Right lobe of liver (tissue), 6 donors: ENCODE data around the gene EXOC3L1. TPM values are rescaled to one million over a fixed set of nuclear protein-coding genes. Genes with fewer than 3 reads are reported as not detected.

Experiments
- ATAC-seq, 4 donors: fragments of 200-7000 bp; cut with Tn5 transposase; one replicate each; pipeline ENCODE4 v1.9.1; 2020; ENCODE audit warnings: mild to moderate bottlenecking in 4 of 4, moderate library complexity in 4 of 4
- DNase-seq, 3 donors: peaks; one replicate each; pipeline ENCODE4 v3.0.0-alpha.2; 2020
- H3K27ac ChIP-seq, 3 donors: fragments of 200-600 bp; one replicate each; pipeline ENCODE4 v1.8.0; 2022
- H3K27me3 ChIP-seq, 2 donors: fragments of 200-600 bp; one replicate each; pipeline ENCODE4 v1.8.0; 2022
- H3K36me3 ChIP-seq, 4 donors: fragments of 200-600 bp; sonication (generic) in 1 of 4; one replicate each; pipeline versions ENCODE4 v1.5.1 to v1.8.0; 2017 to 2022; ENCODE audit warnings: control low read depth in 1 of 4
- H3K4me1 ChIP-seq, 4 donors: fragments of 200-600 bp; sonication (generic) in 1 of 4; one replicate each; pipeline versions ENCODE4 v1.5.1 to v1.8.0; 2017 to 2022; ENCODE audit warnings: control low read depth in 1 of 4
- H3K4me3 ChIP-seq, 3 donors: fragments of 200-600 bp; one replicate each; pipeline ENCODE4 v1.8.0; 2022
- H3K9me3 ChIP-seq, 4 donors: fragments of 200-600 bp; sonication (generic) in 1 of 4; one replicate each; pipeline versions ENCODE4 v1.5.1 to v1.8.0; 2017 to 2022; ENCODE audit warnings: control low read depth in 1 of 4
- POLR2A ChIP-seq: fragments of 450-650 bp; IDR thresholded peaks from one replicate; pipeline ENCODE4 v1.6.1; 2017; ENCODE audit warnings: antibody characterized with exemption, mild to moderate bottlenecking
- WGBS: methylation state at CpG from one replicate; pipeline ENCODE4 v1.1.6; 2018; ENCODE audit warnings: low coverage, low lambda C conversion rate; ENCODE audit not compliant: insufficient coverage; ENCODE audit errors: missing lambda C conversion rate; 5-methylcytosine and 5-hydroxymethylcytosine counted together
- intact Hi-C, 2 donors: fragments of 100-400 bp; cut with DNase I; formaldehyde crosslinking; loops; one replicate each; pipeline versions ENCODE4 v1.11.2 to v1.14.1; 2022
- total RNA-seq, 6 experiments: library from RNA; depleted of rRNA in 2 of 6; stranded (reverse); fragments of >200 nt in 2 of 6; fragmentation: NEBNext Ultra II Directional in 3 of 6; extraction: Animal tissue kit (Norgen Biotek cat#: 25700) in 3 of 6; gene quantifications; one replicate each; pipeline versions ENCODE4 v1.1.0 to v1.2.4, GENCODE V29; 2016 to 2023
- TF ChIP-seq, protein P1 (sequence below), 4 donors: fragments of 200-600 bp in 3 of 4; fragments of 450-650 bp in 1 of 4; IDR thresholded peaks; one replicate each; pipeline versions ENCODE4 v1.5.1 to v1.8.0; 2016 to 2022; ENCODE audit warnings: antibody characterized with exemption in 4 of 4, mild to moderate bottlenecking in 2 of 4
- donor health status: DM: no; HTN: yes; CAD: no.
- donor health status: DM: no; HTN: no; CAD: no.
- donor health status: DM: no; HTN: no; CAD: no.
- donor health status: DM: no; HTN: yes; CAD: no.
- donor health status: DM: no; HTN: yes; CAD: no.

The EXOC3L1 gene
- total RNA-seq, 6 experiments from 2014 or later, result 1.8 to 4.3 (median 2.5) TPM

DNA sequence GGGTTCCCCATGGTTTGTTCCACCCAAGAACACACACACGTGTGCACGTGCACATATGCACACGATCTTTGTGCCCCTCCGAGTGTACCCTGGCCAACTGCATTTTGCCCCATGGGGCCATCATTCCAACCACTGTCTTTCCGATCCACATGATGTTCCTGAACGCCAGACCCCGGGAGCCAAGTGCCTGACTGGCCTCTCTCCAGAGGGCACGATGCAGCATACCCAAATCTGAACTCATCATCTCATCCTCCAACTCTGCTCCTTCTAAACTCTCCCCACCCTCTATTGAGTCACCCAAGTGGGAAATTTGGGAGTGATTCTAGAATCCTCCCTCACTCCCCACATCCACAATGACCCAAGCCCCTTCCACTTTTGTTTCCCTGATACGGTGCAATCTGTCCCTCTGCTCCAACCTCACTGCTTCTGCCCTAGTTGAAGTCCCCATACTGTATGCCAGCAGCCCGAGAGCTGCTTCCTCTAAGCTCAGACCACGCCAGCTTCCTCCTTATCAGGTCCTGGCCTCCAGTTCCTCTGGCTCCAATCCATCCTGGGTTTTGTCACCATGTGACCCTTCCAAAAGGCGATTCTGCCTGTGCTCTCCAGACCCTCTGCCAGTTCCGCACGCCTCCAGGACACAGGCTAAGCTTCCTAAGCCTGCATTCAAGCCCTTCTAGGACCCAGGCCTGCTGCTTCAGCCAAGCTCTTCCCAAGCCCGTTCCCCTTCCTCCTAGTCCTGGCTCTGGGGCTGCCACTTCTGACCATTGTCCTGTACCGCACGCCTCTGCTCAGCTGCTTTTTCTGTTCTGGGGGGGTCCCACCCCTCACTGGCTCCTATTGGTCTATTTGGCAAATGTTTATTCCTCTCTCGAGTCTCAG is 26.9 kb upstream of the EXOC3L1 start:
- Histone ChIP-seq H3K4me3 (no peak overlapping the region), H3K27ac (peak overlapping the region in 1 of 3 donors; percentile 7), H3K4me1 (peaks cover 0 to 17% (median 8%) of the 10 kb centered on the region in 4 donors), H3K27me3 (no peaks in the 10 kb centered on the region), H3K36me3 (no peaks in the 10 kb centered on the region), H3K9me3 (no peaks in the 10 kb centered on the region)
- intact Hi-C loops, result no loop called here
- 65% methylated on average over 16 of the region's 18 CpGs for WGBS
- DNase-seq (peak in 1 of 3 donors; percentile 67), ATAC-seq (peak; percentile 67 to 80 (median 77))
- TF ChIP-seq, protein P1, sequence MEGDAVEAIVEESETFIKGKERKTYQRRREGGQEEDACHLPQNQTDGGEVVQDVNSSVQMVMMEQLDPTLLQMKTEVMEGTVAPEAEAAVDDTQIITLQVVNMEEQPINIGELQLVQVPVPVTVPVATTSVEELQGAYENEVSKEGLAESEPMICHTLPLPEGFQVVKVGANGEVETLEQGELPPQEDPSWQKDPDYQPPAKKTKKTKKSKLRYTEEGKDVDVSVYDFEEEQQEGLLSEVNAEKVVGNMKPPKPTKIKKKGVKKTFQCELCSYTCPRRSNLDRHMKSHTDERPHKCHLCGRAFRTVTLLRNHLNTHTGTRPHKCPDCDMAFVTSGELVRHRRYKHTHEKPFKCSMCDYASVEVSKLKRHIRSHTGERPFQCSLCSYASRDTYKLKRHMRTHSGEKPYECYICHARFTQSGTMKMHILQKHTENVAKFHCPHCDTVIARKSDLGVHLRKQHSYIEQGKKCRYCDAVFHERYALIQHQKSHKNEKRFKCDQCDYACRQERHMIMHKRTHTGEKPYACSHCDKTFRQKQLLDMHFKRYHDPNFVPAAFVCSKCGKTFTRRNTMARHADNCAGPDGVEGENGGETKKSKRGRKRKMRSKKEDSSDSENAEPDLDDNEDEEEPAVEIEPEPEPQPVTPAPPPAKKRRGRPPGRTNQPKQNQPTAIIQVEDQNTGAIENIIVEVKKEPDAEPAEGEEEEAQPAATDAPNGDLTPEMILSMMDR (IDR thresholded peaks at IDR 0.05), result no peak
- TF ChIP-seq POLR2A, result no peak

DNA sequence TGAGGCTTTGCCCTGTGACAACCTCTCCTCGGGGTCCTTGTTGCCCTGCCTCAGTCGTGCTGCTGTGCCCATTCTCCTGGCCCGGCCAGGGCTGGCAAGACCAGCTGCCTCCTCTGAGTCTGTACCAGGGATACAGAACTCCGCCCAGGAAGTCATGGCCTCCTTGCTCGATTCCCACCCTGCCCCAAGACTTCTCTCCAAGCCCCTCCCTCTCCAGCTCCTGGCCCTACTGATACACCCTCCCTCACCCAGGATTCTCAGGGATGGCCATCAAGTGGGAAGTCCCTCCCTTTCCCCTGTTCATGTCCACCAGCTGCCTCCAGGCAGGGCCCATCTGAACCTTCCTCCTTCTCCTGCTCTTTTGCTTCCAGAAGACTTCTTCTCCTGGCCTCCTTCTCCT is 25.8 kb upstream of the EXOC3L1 start:
- WGBS, result 94% methylated on average over 5 of the region's 5 CpGs
- ATAC-seq, result no peak
- TF ChIP-seq, protein P1 (IDR thresholded peaks at IDR 0.05), result no peak
- no peak for TF ChIP-seq POLR2A
- H3K4me3 ChIP-seq, result no peak overlapping the region
- intact Hi-C loops, result no loop called here
- no peaks in the 10 kb centered on the region for H3K9me3 ChIP-seq
- no peak overlapping the region for H3K27ac ChIP-seq
- no peaks in the 10 kb centered on the region for H3K27me3 ChIP-seq
- no peak for DNase-seq
- peaks cover 0 to 21% (median 8%) of the 10 kb centered on the region in 4 donors for H3K4me1 ChIP-seq
- H3K36me3 ChIP-seq, result no peaks in the 10 kb centered on the region

DNA sequence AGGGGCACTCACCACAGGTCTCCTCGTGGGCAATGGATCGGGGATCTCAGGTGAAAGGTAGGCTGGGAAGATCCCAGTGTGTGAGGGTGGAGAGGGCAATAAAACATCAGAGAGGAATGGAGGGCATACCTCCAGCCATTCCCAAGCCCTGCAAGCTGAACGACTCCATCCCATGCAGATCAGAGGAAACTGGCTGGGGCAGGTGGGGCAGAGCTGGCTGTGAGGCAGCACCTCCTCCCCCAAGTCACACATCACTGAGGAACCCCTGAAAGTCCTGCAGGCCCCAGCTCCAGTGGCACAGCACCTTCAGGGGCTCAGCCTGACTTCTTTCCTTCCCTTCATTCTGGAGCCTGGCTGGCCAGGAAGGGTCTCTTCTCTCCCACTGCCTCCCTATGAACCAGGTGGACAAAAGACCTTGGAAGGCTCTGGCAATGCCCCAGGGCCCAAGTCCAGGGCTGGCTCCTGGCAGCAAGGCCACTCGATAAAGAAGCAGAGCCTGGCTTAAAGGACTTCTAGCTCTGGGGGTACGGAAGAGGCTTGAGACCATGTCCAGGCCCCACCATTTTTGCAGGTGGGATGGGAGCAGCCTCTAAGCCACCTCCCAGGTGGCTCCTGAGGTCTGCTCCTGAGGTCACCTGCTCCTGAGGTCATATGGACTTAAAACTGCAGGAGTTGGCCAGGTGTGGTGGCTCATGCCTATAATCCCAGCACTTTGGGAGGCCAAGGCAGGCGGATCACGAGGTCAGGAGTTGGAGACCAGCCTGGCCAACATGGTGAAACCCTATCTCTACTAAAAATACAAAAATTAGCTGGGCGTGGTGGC is 23.5 kb upstream of the EXOC3L1 start:
- no peaks in the 10 kb centered on the region for H3K27me3 ChIP-seq
- intact Hi-C loops, result no loop called here
- no peak overlapping the region for H3K4me3 ChIP-seq
- DNase-seq, result no peak
- 44% methylated on average over 3 of the region's 8 CpGs for WGBS
- H3K27ac ChIP-seq, result no peak overlapping the region
- TF ChIP-seq, protein P1 (IDR thresholded peaks at IDR 0.05), result no peak
- TF ChIP-seq POLR2A, result no peak
- no peak for ATAC-seq
- no peaks in the 10 kb centered on the region for H3K9me3 ChIP-seq
- H3K36me3 ChIP-seq, result no peaks in the 10 kb centered on the region
- H3K4me1 ChIP-seq, result peaks cover 0 to 31% (median 8%) of the 10 kb centered on the region in 4 donors

DNA sequence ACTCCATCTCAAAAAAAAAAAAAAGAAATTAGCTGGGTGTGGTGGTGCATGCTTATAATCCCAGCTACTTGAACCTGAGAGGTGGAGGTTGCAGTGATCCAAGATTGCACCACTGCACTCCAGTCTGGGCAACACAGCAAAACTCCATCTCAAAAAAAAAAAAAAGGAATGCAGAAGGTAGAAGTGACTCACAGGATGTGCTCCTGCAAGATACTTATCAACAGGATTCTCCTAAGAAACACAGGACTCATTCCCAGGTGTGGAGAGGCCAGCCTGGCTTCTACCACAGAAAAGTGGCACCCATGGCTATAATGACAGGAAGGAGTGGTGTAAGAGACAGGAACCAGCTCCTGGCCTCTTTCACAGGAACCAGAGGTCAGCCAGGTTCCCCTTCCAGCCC is 22.8 kb upstream of the EXOC3L1 start:
- no peaks in the 10 kb centered on the region for H3K36me3 ChIP-seq
- no peak for TF ChIP-seq POLR2A
- TF ChIP-seq, protein P1 (IDR thresholded peaks at IDR 0.05), result no peak
- ATAC-seq, result no peak
- H3K9me3 ChIP-seq, result no peaks in the 10 kb centered on the region
- no peak for DNase-seq
- no peaks in the 10 kb centered on the region for H3K27me3 ChIP-seq
- peaks cover 0 to 28% (median 6%) of the 10 kb centered on the region in 4 donors for H3K4me1 ChIP-seq
- no peak overlapping the region for H3K4me3 ChIP-seq
- H3K27ac ChIP-seq, result no peak overlapping the region
- intact Hi-C loops, result no loop called here
